ENCODE results near the gene EFR3B. TPM values are rescaled to one million over a fixed set of nuclear protein-coding genes. Genes with fewer than 3 reads are reported as not detected.

Gene EFR3B
- total and polyA plus RNA-seq, 2 of the 4 experiments (the other 2 are of a cell fraction), result 0.38 to 0.90 TPM

- no peak overlapping the region for H3K4me3 ChIP-seq (ENCODE audit: insufficient read depth, low read depth, low read length)
- intact Hi-C loops (cut with micrococcal nuclease), result no loop called here
- H3K4me1 ChIP-seq (ENCODE audit: control insufficient read depth, insufficient read depth, low read length), result peaks cover 2% of the 10 kb centered on the region; the same call in 1 of the 2 replicates
- no peak overlapping the region for H3K9ac ChIP-seq (ENCODE audit: low read depth, low read length)
- H3K36me3 ChIP-seq (ENCODE audit: control insufficient read depth, insufficient read depth, low read length), result no peaks in the 10 kb centered on the region
- H2BK15ac ChIP-seq (ENCODE audit: low read depth, low read length), result no peak overlapping the region
- H3K79me1 ChIP-seq (ENCODE audit: low read depth in 1 of 2, low read length in 2 of 2), result no peaks in the 10 kb centered on the region
- TF ChIP-seq RAD21 (IDR thresholded peaks at IDR 0.05; ENCODE audit: low read length) (0 out of 2 replicates have a peak, but pooled peaks have one; percentile 24), RFX5 (IDR thresholded peaks at IDR 0.05; ENCODE audit: low read depth, low read length) (no peak), CTCF (conservative IDR thresholded peaks at IDR 0.05; ENCODE audit: low read depth, low read length) (peak; percentile 27)
- in situ Hi-C loops (cut with MboI; ENCODE audit: low sequenced_read_pairs), result no loop called here
- dilution Hi-C loops (cut with HindIII; ENCODE audit: low sequenced_read_pairs, unreplicated experiment), result no loop called here
- no peak overlapping the region for H3K14ac ChIP-seq (replicated peaks; ENCODE audit: low read depth, low read length)
- no peak overlapping the region for H4K8ac ChIP-seq (ENCODE audit: low read depth in 2 of 2, low read length in 2 of 2)
- H3K4me2 ChIP-seq (ENCODE audit: low read depth, low read length), result no peak overlapping the region
- no peaks in the 10 kb centered on the region for H4K20me1 ChIP-seq (ENCODE audit: insufficient read depth, low read length)
- ChIA-PET POLR2A (ENCODE audit: unreplicated experiment) (no interaction called here), CTCF (no interaction called here)
- peaks cover 10% of the 10 kb centered on the region for H3K9me3 ChIP-seq (ENCODE audit: control insufficient read depth, insufficient read depth, low read length)
- peak overlapping the region; percentile 40 for H2AFZ ChIP-seq (replicated peaks; ENCODE audit: low read length, poor library complexity)
- no peak overlapping the region for H3K27ac ChIP-seq (ENCODE audit: insufficient read depth, low read length)
- no peak overlapping the region for H2BK20ac ChIP-seq (ENCODE audit: low read depth, low read length)
- H2BK120ac ChIP-seq (ENCODE audit: low read depth, low read length), result no peak overlapping the region
- no peak overlapping the region for H2BK5ac ChIP-seq (ENCODE audit: low read depth, low read length, poor library complexity, severe bottlenecking)
- no peak overlapping the region for H2AK5ac ChIP-seq (ENCODE audit: low read depth, low read length)
- H3K18ac ChIP-seq (ENCODE audit: low read depth, low read length), result no peak overlapping the region
- no CpG with 5 or more reads among the region's 10 CpGs for WGBS, 2 experiments (ENCODE audit: extremely low coverage in 2 of 2, insufficient read length in 1 of 2)
- no TSS peak for BruUV-seq (replicated peaks)
- H4K5ac ChIP-seq (ENCODE audit: low read depth, low read length), result no peak overlapping the region
- ATAC-seq (ENCODE audit: low read depth) (peak; percentile 40), DNase-seq (no peak)
- peaks cover 77% of the 10 kb centered on the region for H3K27me3 ChIP-seq (ENCODE audit: control insufficient read depth, insufficient read depth, low read length)
- H4K91ac ChIP-seq (ENCODE audit: insufficient read depth, low read depth, low read length), result no peak overlapping the region
- no peak overlapping the region for H2AK9ac ChIP-seq (replicated peaks; ENCODE audit: low read depth, low read length, poor library complexity)
- H3K23ac ChIP-seq (ENCODE audit: low read depth, low read length), result no peak overlapping the region
- no peak overlapping the region for H3K56ac ChIP-seq (ENCODE audit: extremely low read depth, insufficient read depth, low read length)
- H3K9me1 ChIP-seq (ENCODE audit: insufficient read depth, low read length), result no peaks in the 10 kb centered on the region; the same call in 1 of the 2 replicates
- no peak overlapping the region for H3K4ac ChIP-seq (ENCODE audit: low read depth, low read length)
These were observed 124.4 kb downstream of the EFR3B start for GRCh38 chr2:25165992-25166875.

Data from IMR-90 (cell line).